Measurements from ENCODE around the gene IRF1.

DNA sequence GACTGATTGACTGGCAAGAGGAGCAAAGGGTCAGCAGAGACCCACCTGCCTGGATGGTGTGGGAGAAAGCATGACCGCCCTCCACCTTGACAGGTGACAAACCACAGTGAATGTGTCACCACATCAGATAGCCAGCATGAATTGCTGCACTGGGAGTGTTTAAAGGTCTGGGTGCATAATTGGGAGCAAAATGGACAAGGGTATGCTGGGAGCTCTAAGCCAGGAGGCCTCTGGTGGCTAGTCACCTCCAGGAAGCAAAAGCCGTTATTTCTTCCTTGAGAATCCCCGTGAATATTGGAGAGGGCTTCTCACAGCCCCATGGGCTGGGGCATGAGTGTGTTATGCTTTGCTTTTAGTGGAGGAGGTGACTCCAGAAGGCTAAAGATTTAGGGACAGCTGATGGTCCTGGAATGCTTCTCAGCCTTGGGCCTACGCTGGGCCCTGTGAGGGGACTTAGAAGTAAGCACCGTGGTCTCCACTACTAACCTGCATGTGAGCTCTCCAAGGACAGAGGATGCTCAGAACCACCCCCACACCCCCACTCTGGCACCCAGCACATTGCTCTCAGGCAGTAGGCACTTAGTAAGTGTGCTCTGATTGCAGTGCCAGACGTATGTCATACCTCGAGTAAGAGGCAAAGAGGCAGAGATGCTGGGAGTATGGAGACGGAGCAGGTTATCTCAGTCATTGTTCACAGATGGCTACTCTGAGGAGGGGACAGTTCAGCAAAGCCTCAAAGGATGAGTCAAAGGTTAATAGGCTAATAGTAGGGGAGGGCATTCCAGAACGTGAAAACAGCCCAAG lies 9.1 kb upstream of the IRF1 start:
- TF ChIP-seq CEBPB (IDR thresholded peaks at IDR 0.05; ENCODE audit: low read depth, low read length), result no peak
- TF ChIP-seq, protein P1, sequence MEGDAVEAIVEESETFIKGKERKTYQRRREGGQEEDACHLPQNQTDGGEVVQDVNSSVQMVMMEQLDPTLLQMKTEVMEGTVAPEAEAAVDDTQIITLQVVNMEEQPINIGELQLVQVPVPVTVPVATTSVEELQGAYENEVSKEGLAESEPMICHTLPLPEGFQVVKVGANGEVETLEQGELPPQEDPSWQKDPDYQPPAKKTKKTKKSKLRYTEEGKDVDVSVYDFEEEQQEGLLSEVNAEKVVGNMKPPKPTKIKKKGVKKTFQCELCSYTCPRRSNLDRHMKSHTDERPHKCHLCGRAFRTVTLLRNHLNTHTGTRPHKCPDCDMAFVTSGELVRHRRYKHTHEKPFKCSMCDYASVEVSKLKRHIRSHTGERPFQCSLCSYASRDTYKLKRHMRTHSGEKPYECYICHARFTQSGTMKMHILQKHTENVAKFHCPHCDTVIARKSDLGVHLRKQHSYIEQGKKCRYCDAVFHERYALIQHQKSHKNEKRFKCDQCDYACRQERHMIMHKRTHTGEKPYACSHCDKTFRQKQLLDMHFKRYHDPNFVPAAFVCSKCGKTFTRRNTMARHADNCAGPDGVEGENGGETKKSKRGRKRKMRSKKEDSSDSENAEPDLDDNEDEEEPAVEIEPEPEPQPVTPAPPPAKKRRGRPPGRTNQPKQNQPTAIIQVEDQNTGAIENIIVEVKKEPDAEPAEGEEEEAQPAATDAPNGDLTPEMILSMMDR (conservative IDR thresholded peaks at IDR 0.05; ENCODE audit: low read depth, low read length), result no peak
